HL-60 (cell line): ENCODE data around the gene MEOX1.

Experiments
- POLR2AphosphoS5 ChIP-seq: IDR thresholded peaks from 2 replicates; pipeline ENCODE4 v1.6.1; 2012; ENCODE audit warnings: low read depth
- REST ChIP-seq: IDR thresholded peaks from 2 replicates; pipeline ENCODE4 v1.6.1; 2012; ENCODE audit warnings: low read depth; ENCODE audit not compliant: insufficient replicate concordance
- TF ChIP-seq, protein P1 (sequence below): IDR thresholded peaks from one replicate; pipeline ENCODE4 v1.5.1; 2011; ENCODE audit warnings: low read length, control low read depth, inconsistent platforms; ENCODE audit not compliant: insufficient read depth

- TF ChIP-seq POLR2AphosphoS5, result no peak
- TF ChIP-seq, protein P1, sequence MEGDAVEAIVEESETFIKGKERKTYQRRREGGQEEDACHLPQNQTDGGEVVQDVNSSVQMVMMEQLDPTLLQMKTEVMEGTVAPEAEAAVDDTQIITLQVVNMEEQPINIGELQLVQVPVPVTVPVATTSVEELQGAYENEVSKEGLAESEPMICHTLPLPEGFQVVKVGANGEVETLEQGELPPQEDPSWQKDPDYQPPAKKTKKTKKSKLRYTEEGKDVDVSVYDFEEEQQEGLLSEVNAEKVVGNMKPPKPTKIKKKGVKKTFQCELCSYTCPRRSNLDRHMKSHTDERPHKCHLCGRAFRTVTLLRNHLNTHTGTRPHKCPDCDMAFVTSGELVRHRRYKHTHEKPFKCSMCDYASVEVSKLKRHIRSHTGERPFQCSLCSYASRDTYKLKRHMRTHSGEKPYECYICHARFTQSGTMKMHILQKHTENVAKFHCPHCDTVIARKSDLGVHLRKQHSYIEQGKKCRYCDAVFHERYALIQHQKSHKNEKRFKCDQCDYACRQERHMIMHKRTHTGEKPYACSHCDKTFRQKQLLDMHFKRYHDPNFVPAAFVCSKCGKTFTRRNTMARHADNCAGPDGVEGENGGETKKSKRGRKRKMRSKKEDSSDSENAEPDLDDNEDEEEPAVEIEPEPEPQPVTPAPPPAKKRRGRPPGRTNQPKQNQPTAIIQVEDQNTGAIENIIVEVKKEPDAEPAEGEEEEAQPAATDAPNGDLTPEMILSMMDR, result no peak
- no peak for TF ChIP-seq REST
Measured at GRCh38 chr17:43611230-43611969, 50.3 kb downstream of the MEOX1 start.
